GM12891 (cell line): ENCODE measurements around the gene TMEM19.

Source experiments
- PAX5 ChIP-seq: IDR thresholded peaks from 2 replicates; pipeline ENCODE4 v1.6.1; 2011; ENCODE audit warnings: low read length, moderate library complexity, mild to moderate bottlenecking; ENCODE audit not compliant: insufficient read depth, severe bottlenecking
- POLR2A ChIP-seq: IDR thresholded peaks from 2 replicates; pipeline ENCODE4 v1.6.1; 2011; ENCODE audit warnings: low read depth, low read length, control low read depth
- POLR2AphosphoS5 ChIP-seq: IDR thresholded peaks from 2 replicates; pipeline ENCODE4 v1.6.1; 2011; ENCODE audit warnings: low read depth, low read length, control low read depth
- POU2F2 ChIP-seq: IDR thresholded peaks from 2 replicates; pipeline ENCODE4 v1.6.1; 2011; ENCODE audit warnings: low read depth, mild to moderate bottlenecking, control low read depth, low read length, moderate library complexity
- SPI1 ChIP-seq: IDR thresholded peaks from 2 replicates; pipeline ENCODE4 v1.6.1; 2011; ENCODE audit warnings: low read depth, low read length, control low read depth
- TAF1 ChIP-seq: IDR thresholded peaks from 2 replicates; pipeline ENCODE4 v1.6.1; 2011; ENCODE audit warnings: low read depth, low read length, control low read depth

GRCh38 chr12:71718611-71719010 is 32.7 kb downstream of the TMEM19 start:
- TF ChIP-seq POLR2A (no peak), SPI1 (no peak), POU2F2 (no peak), TAF1 (no peak), POLR2AphosphoS5 (no peak), PAX5 (no peak)
